ENCODE measurements around the gene AMN1.
"Not testable (repeated sequence)": the region's sequence is repeated elsewhere in the genome, so short reads cannot be mapped to it uniquely, and the experiment has no call there.

AMN1 gene

GRCh38 chr12:31705621-31706020 lies 23.2 kb downstream of the AMN1 start:
- Mint-ChIP-seq H3K4me3 (no peak overlapping the region), H3K27ac (ENCODE audit: low read depth) (no peak overlapping the region), H3K9me3 (peaks cover 4% of the 10 kb centered on the region), H3K4me1 (peaks cover 5% of the 10 kb centered on the region), H3K27me3 (no peaks in the 10 kb centered on the region), H3K36me3 (ENCODE audit: insufficient read depth) (peaks cover 2% of the 10 kb centered on the region)
- DNase-seq (ENCODE audit: low spot score in 2 of 2) = no peak
- no peak for ATAC-seq (replicated peaks; ENCODE audit: extremely low read depth, poor library complexity, severe bottlenecking)

GRCh38 chr12:31702047-31702446 lies 26.8 kb downstream of the AMN1 start:
- DNase-seq (ENCODE audit: low spot score in 2 of 2) (no peak), ATAC-seq (replicated peaks; ENCODE audit: extremely low read depth, poor library complexity, severe bottlenecking) (no peak)
- Mint-ChIP-seq H3K4me1 (peaks cover 5% of the 10 kb centered on the region), H3K9me3 (no peaks in the 10 kb centered on the region), H3K4me3 (no peak overlapping the region), H3K27ac (ENCODE audit: low read depth) (no peak overlapping the region), H3K36me3 (ENCODE audit: insufficient read depth) (peaks cover 10% of the 10 kb centered on the region), H3K27me3 (no peaks in the 10 kb centered on the region)

- not testable (repeated sequence) for ATAC-seq (replicated peaks; ENCODE audit: extremely low read depth, poor library complexity, severe bottlenecking); H3K27ac Mint-ChIP-seq (ENCODE audit: low read depth); H3K4me3 Mint-ChIP-seq; DNase-seq (ENCODE audit: low spot score in 2 of 2); H3K9me3 Mint-ChIP-seq; H3K4me1 Mint-ChIP-seq; H3K27me3 Mint-ChIP-seq
- peaks cover 12% of the 10 kb centered on the region for H3K36me3 Mint-ChIP-seq (ENCODE audit: insufficient read depth)
Measured at GRCh38 chr12:31689921-31690320, 38.9 kb downstream of the AMN1 start.

- peak overlapping the region; percentile 65 for H3K27ac Mint-ChIP-seq (ENCODE audit: low read depth)
- ATAC-seq (replicated peaks; ENCODE audit: extremely low read depth, poor library complexity, severe bottlenecking) (no peak), DNase-seq (ENCODE audit: low spot score in 2 of 2) (no peak)
- peaks cover 4% of the 10 kb centered on the region for H3K9me3 Mint-ChIP-seq
- H3K4me3 Mint-ChIP-seq = no peak overlapping the region
- H3K36me3 Mint-ChIP-seq (ENCODE audit: insufficient read depth) = peaks cover 12% of the 10 kb centered on the region
- no peaks in the 10 kb centered on the region for H3K27me3 Mint-ChIP-seq
- H3K4me1 Mint-ChIP-seq = peaks cover 9% of the 10 kb centered on the region
Measured at GRCh38 chr12:31687101-31687527, 41.7 kb downstream of the AMN1 start.

- Mint-ChIP-seq H3K4me1 (peaks cover 11% of the 10 kb centered on the region), H3K36me3 (ENCODE audit: insufficient read depth) (peaks cover 12% of the 10 kb centered on the region), H3K27ac (ENCODE audit: low read depth) (no peak overlapping the region), H3K4me3 (no peak overlapping the region), H3K9me3 (peaks cover 5% of the 10 kb centered on the region), H3K27me3 (no peaks in the 10 kb centered on the region)
- DNase-seq (ENCODE audit: low spot score in 2 of 2) = no peak
- no peak for ATAC-seq (replicated peaks; ENCODE audit: extremely low read depth, poor library complexity, severe bottlenecking)
Measured at GRCh38 chr12:31685801-31686200, 43.0 kb downstream of the AMN1 start.

- ATAC-seq (replicated peaks; ENCODE audit: extremely low read depth, poor library complexity, severe bottlenecking) = peak; percentile 81
Measured at GRCh38 chr12:31682136-31682962, 46.5 kb downstream of the AMN1 start.

GRCh38 chr12:31672521-31672920 lies 56.3 kb downstream of the AMN1 start:
- Mint-ChIP-seq H3K4me3 (no peak overlapping the region), H3K9me3 (peaks cover 4% of the 10 kb centered on the region), H3K27ac (ENCODE audit: low read depth) (no peak overlapping the region), H3K36me3 (ENCODE audit: insufficient read depth) (peaks cover 8% of the 10 kb centered on the region), H3K4me1 (no peaks in the 10 kb centered on the region), H3K27me3 (no peaks in the 10 kb centered on the region)
- ATAC-seq (replicated peaks; ENCODE audit: extremely low read depth, poor library complexity, severe bottlenecking) (no peak), DNase-seq (ENCODE audit: low spot score in 2 of 2) (no peak)

More at GRCh38 chr12:31682136-31682962, 46.5 kb downstream of the AMN1 start:
- peak overlapping the region; percentile 33 for H3K27ac Mint-ChIP-seq (ENCODE audit: low read depth)
- no peak overlapping the region for H3K4me3 Mint-ChIP-seq
- no peaks in the 10 kb centered on the region for H3K27me3 Mint-ChIP-seq
- peak; percentile 49 to 65 for DNase-seq (ENCODE audit: low spot score in 2 of 2)
- H3K9me3 Mint-ChIP-seq = peaks cover 5% of the 10 kb centered on the region
- H3K36me3 Mint-ChIP-seq (ENCODE audit: insufficient read depth) = peaks cover 10% of the 10 kb centered on the region
- peaks cover 11% of the 10 kb centered on the region for H3K4me1 Mint-ChIP-seq

- H3K36me3 Mint-ChIP-seq (ENCODE audit: insufficient read depth); H3K27me3 Mint-ChIP-seq; H3K4me3 Mint-ChIP-seq; H3K27ac Mint-ChIP-seq (ENCODE audit: low read depth); H3K9me3 Mint-ChIP-seq; H3K4me1 Mint-ChIP-seq; ATAC-seq (replicated peaks; ENCODE audit: extremely low read depth, poor library complexity, severe bottlenecking); DNase-seq (ENCODE audit: low spot score in 2 of 2): not testable (repeated sequence)
Measured at GRCh38 chr12:31669582-31669981, 59.2 kb downstream of the AMN1 start.

- H3K27ac Mint-ChIP-seq (ENCODE audit: low read depth) = no peak overlapping the region
- no peak for ATAC-seq (replicated peaks; ENCODE audit: extremely low read depth, poor library complexity, severe bottlenecking)
Measured at GRCh38 chr12:31669020-31669419, 59.8 kb downstream of the AMN1 start.

GRCh38 chr12:31664038-31664437 lies 64.8 kb downstream of the AMN1 start:
- H3K9me3 Mint-ChIP-seq = peaks cover 4% of the 10 kb centered on the region
- H3K4me3 Mint-ChIP-seq = no peak overlapping the region
- H3K27ac Mint-ChIP-seq (ENCODE audit: low read depth) = no peak overlapping the region
- H3K4me1 Mint-ChIP-seq = peaks cover 6% of the 10 kb centered on the region
- peaks cover 3% of the 10 kb centered on the region for H3K36me3 Mint-ChIP-seq (ENCODE audit: insufficient read depth)
- no peak for DNase-seq (ENCODE audit: low spot score in 2 of 2)
- no peaks in the 10 kb centered on the region for H3K27me3 Mint-ChIP-seq
- ATAC-seq (replicated peaks; ENCODE audit: extremely low read depth, poor library complexity, severe bottlenecking) = no peak

More at GRCh38 chr12:31669020-31669419, 59.8 kb downstream of the AMN1 start:
- Mint-ChIP-seq H3K9me3 (peaks cover 4% of the 10 kb centered on the region), H3K27me3 (no peaks in the 10 kb centered on the region), H3K4me3 (no peak overlapping the region), H3K36me3 (ENCODE audit: insufficient read depth) (peaks cover 5% of the 10 kb centered on the region), H3K4me1 (no peaks in the 10 kb centered on the region)
- DNase-seq (ENCODE audit: low spot score in 2 of 2) = no peak

GRCh38 chr12:31663576-31663975 lies 65.2 kb downstream of the AMN1 start:
- DNase-seq (ENCODE audit: low spot score in 2 of 2) (no peak), ATAC-seq (replicated peaks; ENCODE audit: extremely low read depth, poor library complexity, severe bottlenecking) (no peak)
- Mint-ChIP-seq H3K4me1 (peaks cover 8% of the 10 kb centered on the region), H3K4me3 (no peak overlapping the region), H3K27me3 (no peaks in the 10 kb centered on the region), H3K9me3 (no peaks in the 10 kb centered on the region), H3K36me3 (ENCODE audit: insufficient read depth) (peaks cover 4% of the 10 kb centered on the region), H3K27ac (ENCODE audit: low read depth) (no peak overlapping the region)

- H3K9me3 Mint-ChIP-seq = no peaks in the 10 kb centered on the region
- H3K27ac Mint-ChIP-seq (ENCODE audit: low read depth) = no peak overlapping the region
Measured at GRCh38 chr12:31662176-31662849, 66.5 kb downstream of the AMN1 start.

More at GRCh38 chr12:31662176-31662849, 66.5 kb downstream of the AMN1 start:
- Mint-ChIP-seq H3K4me1 (peaks cover 12% of the 10 kb centered on the region), H3K27me3 (no peaks in the 10 kb centered on the region), H3K4me3 (no peak overlapping the region), H3K36me3 (ENCODE audit: insufficient read depth) (peaks cover 7% of the 10 kb centered on the region)
- no peak for DNase-seq (ENCODE audit: low spot score in 2 of 2)
- no peak for ATAC-seq (replicated peaks; ENCODE audit: extremely low read depth, poor library complexity, severe bottlenecking)

Data from central memory CD8-positive, alpha-beta T cell (primary cell).